Activated CD8-positive, alpha-beta memory T cell treated with anti-CD3 and anti-CD28 coated beads, Interleukin-2, amount 50 U/mL, for 4 hours (primary cell): ENCODE measurements around the gene ARHGEF3.

Source experiments
- DNase-seq: peaks from one replicate; pipeline ENCODE4 v3.0.0-alpha.2; 2020

Gene ARHGEF3, protein sequence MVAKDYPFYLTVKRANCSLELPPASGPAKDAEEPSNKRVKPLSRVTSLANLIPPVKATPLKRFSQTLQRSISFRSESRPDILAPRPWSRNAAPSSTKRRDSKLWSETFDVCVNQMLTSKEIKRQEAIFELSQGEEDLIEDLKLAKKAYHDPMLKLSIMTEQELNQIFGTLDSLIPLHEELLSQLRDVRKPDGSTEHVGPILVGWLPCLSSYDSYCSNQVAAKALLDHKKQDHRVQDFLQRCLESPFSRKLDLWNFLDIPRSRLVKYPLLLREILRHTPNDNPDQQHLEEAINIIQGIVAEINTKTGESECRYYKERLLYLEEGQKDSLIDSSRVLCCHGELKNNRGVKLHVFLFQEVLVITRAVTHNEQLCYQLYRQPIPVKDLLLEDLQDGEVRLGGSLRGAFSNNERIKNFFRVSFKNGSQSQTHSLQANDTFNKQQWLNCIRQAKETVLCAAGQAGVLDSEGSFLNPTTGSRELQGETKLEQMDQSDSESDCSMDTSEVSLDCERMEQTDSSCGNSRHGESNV

DNA sequence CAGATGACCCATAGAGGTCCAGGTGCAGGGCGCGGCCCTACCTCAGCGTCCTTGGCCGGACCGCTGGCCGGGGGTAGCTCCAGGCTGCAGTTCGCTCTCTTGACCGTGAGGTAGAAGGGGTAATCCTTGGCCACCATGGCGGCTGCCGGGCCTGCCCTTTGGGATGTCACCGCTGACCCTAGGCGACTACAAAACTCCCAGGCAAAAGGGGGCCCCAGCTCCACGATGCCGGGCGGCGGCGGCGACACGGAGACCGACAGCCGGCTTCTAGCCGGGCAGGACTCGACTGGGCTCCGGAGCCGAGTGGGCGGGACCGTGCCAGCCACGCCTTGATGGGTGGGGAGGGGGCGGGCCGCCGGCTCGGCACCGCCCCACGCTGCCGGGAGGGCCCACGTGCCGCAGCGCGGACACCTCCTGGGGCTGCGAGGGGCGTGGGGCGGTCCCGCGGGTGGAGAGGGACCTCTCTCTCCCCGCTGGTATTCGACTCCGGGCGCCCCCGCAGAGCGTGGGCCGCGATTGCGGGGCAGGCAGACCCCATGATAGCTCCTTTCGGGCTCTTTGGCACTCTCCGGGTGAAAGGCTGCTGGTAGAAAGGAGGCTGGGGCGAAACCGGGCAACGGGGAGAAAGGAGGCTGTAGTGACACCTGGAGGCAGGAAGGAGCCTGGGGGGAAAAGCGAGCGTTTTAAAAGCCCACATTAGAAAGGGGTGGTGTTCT lies at the start of gene ARHGEF3:
Gene ARHGEF3, minus strand, starts transcription at position 288 of the 716 bp plus-strand sequence. Its CDS starts 151 bp downstream, at position 137.
- peak; percentile 90 for DNase-seq

DNA sequence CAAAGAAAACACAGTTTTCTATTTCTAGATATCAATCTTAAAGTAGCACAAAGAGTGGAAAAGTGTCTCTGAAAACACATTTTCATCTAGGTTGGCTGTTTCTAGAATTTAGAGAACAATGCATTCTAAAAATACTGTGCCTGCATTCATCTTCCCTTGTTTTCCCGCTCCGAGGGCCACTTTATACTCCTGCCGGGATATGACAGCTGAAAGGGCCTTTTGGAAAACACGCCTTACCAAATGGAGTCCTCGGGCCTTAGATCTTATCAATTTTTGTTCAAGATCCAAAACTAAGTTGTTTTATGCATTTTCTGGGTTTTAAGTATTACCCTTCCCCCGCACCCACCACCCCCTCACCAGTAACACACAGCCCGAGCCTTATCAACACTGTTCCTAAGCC lies 47.9 kb upstream of the ARHGEF3 start:
- DNase-seq = no peak

DNA sequence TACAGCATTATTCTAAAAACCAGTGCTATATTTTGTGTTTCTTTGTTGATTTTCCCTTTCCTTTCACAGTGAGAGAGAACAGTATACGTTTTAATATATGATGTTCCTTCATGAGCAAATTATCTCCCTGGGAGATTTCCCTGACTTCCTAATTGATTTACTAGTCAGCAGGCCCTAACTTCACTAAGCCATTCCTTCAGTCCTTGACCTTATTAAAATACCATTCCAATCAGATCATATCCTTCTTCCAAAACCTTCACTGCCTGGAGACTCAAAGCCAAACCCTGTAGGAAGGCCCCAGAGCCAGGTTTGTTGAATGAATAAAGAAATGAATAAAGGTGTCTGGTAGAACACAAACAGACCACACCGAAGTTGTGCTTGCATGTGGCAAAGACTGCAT lies 43.8 kb upstream of the ARHGEF3 start:
- no peak for DNase-seq

DNA sequence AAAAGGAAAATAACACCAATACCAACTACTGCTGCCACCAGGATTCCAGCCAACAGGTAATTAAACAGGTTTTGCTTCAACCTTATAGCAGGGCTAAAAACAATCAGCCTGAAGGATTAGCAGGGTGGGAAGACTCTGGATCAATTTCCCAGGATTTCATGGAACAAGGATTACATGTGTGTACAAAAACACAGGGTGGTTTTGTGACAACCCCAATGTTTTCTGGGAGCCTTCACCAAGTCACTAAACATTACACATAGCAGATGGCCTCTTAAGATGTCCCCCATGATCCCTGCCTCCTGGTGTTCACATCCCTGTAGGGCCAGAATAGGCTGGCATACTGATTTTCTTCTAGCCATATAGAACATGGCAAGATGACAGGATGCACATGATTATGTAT lies 42.8 kb upstream of the ARHGEF3 start:
- no peak for DNase-seq

DNA sequence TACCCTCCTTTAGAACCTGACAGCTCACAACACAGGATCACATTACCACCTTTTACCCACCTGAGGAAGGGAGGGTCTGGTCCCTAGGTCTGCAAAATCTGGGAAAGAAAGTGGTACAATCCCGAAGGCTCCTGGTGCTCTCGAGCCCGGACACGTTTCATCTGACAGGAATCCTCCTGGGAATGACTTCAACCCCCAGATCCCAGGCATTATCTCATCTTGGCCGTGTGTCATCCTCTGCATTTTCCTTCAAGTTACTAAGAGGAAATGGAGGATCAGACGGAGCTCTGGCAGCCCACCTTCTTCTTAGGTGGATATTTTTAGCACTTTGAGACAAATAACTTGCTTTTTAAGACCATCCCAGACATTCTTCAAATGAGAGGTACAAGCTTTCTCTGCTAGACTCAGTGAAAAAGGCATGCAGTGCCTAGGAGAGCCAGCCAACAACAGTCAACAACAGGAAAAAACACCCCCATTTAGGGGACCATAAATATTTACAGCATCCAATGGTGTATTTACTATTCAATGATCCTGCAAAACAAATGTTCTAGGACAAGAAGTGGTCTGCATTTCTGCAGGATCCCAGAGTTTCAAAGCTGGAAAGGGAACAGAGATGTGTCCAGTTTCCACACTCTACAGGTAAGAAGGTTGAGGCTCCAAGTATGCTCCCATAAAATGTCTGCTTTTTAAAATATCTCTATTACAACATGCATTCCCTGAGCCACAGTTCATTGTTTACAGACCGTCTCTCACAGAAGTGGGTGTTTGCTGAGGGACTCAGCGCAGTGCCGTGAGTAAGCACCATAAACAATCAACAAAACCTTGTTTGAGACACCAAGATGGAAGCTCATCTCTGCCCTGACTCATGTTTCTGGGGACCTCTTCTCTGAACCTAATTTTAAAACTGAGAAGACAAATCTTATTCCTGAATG lies 38.3 kb upstream of the ARHGEF3 start:
- DNase-seq = no peak

DNA sequence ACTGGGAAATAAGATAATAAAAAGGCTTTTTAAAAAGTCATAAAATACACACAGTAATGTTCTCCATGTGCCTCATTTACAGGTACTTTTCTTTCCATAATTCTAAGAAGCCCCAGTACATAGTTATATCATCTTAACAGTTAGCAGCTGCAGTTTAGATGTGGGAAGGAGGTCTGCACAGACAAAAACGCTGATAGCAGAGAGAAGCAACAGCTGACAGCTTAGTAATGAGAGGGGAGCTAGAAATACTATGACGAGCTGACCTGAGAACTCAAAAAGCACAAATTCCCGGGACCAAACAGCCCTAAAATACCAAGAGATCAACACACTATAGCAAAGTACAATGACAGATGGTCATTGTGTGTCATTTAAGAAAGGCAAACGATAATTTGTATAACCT lies 36.7 kb upstream of the ARHGEF3 start:
- DNase-seq = no peak

DNA sequence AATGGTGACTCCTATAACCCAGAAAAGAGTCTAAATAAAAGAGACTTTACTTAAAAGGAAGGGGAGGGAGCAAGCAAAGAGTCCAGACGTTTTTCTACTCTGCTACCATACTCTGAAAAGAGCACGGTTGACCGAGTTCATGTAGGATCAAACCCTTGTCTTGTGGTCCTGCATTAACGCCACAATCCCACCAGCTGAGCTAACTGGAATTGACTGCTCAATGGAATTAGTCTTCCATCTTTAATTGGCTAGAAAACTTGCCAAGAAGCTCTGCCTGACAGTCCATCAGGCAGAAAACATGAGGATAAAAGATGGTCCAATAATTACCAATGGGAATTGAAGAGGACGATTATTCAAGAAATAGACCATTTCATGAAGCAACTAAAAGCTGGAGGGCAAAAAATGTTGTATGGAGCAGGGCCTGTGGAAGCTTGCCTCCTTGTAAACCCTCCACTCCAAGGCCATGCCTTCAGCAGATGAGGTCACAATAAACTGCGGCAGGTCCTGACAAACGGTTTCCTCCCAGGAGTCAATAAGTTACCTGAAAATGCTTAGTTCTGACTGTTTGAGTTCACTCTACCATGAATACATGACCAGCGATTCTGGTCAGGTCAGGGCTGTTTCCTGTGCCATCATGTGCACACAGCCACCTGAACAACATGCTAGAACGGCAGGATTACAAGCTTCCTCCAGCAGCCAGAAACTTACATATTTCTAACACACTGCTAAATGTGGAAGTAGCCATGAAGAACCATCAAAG lies 35.6 kb upstream of the ARHGEF3 start:
- DNase-seq = no peak

DNA sequence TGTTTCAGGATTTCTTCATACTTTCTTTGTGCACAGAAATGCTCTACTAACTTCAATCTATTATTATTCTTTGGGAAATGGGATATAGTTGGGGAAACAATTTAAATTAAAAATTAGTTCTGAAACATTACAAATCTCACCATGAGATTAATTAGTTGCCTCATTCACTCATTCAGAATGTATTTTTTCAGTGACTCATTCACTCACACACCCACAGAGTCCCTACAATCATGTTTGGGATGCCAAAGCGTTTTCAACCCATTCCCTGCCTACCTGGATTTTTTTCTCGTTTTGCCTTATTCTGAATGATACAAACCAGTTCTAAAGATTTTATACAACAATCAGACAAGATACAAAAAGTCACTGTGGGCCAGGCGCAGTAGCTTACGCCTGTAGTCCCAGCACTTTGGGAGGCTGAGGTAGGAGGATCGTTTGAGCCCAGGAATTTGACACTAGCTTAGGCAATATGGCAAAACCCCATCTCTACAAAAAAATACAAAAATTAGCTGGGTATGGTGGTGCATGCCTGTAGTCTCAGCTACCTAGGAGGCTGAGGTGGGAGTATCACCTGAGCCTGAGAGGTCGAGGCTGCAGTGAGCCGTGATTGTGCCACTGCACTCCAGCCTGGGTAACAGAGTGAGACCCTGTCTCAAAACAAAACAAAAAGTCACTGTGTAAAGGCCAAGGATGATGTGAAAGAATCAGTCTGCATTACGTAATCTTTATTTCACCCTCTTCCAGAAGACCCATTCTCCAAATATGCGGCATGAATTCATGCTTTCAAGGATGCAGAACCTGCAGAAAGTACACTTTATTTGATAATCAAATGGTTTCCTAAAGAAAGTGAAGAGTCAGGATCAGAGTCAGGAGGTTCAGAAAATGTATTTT lies 34.8 kb upstream of the ARHGEF3 start:
- no peak for DNase-seq

DNA sequence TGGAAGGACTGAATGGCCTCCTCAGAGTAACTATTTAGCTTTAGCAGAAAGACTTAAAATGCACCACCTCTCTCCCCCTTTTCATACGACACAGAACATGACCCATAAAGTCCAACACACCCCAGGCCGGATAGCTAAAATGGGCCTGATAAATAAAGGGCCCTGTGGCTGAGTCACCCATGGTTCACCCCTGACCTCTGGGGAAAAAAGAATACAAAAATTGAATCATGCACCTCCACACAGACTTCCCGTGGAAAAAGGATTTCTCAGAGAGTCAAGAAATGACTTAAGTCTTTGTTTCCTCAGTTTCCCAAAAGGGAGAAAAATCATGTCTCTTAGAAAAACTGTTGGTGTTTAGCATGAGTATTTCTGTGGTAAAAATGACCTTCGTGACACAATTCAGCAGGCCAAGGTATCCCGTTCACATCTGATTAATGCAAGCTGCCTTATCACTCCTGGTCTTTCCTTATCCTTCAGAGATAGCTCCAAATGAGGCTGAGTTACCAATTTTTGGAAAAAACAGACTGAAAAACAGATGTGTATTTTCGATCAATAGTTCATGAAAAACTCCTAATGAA lies 34.0 kb upstream of the ARHGEF3 start:
- no peak for DNase-seq

DNA sequence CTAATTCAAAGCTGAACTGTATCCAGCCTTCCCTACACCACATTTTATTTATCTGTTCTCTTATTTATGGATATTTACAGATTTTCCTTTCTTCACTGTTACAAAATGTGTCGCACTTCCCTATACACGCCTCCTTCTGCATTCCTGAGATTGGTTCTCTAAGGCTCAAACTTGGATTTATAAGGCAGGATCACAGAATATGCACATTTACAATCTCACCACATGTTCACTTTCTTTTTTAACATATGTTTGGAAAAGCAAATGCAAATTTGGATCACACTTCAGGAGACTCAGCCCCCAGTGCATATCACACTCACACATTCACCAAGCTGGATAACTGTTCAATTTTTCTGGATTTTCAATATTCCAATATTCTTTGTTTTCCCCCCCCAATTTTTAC lies 31.8 kb upstream of the ARHGEF3 start:
- no peak for DNase-seq

DNA sequence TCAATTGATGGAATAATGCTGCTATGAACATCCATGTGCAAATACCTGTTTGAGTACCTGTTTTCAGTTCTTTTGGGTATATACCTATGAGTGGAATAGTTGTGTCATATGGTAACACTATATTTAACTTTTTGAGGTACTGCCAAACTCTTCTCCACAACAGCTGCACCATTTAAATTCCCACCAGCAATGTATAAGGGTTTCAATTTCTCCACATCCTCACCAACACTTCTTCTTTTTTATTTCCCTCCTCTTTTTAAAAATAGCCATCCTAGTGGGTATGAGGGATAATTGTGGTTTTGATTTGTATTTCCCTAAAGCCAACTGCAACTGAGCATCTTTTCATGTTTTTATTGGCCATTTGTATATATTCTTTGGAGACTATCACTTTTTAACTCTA lies 31.3 kb upstream of the ARHGEF3 start:
- DNase-seq = no peak

DNA sequence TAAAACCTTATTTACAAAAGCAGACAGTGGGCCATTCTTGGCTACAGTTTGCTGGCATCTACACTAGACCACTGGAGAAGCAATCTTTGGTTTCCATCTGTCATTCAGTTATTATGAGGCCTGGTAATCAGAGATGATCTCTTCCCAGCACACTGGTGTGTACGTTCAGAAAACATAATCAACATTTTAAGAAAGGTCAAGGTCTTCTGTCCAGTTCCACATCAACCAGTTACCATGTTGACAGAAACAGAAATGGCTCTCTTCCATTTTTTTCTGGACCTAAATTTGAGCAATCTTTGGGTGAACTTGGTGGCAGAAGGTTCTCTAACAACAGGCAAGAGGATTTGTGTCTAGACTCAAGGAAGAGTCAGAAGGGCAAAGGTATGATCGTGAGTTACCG lies 29.8 kb upstream of the ARHGEF3 start:
- no peak for DNase-seq

DNA sequence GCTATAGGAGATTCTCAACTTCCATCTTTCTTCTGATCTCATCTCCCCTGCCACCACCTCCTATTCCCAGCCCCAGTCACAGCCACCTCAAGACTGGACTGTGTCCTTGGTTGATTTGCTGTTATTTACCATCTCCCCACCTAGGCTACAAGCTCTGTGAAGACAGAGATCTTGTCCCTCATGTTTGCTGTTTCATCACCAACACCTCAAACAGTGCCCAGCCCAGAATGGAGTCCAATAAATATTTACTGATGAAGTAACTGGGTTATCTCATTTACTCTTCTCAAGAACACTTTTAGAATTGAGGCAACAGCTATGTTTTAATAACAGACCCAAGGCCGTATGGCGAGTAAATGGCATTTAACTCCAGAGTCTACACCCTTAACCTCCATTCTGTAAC lies 29.1 kb upstream of the ARHGEF3 start:
- DNase-seq = no peak

DNA sequence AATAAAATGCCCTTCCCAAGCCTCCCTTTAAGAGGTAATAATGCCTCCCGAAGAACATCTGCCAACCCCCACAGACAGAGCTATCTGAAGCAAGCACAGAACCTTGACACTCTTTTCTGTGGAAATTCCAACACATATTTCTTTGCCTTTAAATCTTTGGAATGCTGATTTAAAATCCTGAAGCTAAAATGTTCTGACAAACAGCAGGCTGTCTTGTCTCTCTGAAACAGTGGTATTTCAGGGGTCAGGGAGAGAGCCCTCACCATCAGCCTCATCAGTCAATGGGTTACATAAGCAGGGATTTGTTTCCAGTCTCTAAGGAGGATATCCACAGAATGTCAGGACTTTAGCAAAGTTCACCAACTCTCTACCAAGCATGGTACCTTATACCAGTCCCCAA lies 27.8 kb upstream of the ARHGEF3 start:
- DNase-seq = no peak

DNA sequence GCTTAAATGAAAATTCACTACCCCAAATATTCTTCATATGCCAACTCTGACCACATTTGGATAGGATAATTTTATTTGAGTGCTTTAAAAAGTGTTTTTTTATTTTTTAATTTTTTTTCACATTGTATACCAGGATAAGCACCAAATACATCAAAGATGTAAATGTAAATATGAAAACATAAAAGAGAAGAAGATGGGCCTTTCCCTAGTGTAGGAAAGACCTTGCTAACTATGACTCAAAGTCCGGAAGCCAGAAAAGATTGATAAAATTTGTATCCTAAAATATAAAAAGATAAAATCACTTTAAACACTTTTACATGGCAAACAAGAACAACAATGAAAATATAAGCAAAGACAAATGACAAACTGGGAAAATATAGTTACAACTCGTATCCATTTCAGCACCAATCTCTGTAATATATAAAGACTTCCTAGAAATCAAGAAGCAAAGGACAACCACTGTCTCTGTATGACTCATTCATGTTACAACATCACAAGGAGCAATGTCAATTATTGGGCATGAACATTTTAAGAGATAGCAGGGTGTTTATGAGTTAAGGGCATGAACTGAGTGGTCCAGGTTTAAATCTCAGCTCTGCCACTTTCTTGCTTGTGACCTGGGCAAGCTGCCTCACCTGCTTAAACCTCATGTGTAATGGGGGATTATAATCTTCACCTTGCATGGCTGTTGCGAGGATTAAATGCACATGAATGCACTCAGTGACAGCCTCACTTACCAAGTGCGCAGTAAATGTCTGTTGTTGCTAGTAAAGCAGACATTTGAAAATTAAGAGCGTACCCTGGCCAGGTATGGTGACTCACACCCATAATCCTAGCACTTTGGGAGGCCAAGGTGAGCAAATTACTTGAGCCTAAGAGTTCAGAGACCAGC lies 25.3 kb upstream of the ARHGEF3 start:
- DNase-seq = no peak

DNA sequence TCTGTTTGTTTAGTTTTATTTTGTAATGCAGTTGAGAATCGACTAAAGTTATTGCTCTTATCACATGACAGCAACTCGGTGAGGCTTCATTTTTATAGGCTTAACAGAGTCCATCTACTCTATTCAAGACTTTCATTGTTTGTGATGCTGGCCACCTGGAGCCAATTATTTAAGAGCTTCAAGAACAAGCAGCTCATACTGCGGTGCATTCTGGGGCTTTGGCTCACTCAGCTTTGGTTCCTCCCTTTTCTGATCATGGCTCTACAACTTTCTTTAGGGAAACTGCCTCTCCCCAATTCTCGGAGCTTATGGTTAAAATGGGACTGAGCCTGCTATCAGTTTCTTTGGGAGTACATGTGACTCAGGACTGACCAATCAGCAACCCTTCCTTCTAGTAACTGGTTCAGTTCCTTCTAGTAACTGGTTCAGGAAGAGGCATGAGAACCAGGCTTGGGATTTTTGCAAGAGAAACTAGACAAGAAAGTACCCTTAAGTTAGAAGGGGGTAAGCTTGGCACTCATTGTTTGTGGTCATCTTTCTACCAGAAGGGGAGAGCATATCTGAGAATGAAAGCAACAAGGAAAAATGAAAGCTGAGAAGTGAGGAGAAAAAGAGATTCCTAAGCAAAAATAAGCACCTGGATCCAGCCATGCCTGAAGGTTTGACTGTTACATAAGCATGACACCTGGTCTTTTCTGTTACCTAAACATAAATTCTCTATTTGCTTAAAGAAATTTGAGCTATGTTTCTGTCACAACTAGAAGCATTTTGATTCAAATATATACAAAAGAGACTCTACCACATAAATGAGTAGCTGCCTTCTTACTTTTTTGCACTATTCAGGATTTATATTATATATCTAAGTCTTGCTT lies 24.1 kb upstream of the ARHGEF3 start:
- no peak for DNase-seq

DNA sequence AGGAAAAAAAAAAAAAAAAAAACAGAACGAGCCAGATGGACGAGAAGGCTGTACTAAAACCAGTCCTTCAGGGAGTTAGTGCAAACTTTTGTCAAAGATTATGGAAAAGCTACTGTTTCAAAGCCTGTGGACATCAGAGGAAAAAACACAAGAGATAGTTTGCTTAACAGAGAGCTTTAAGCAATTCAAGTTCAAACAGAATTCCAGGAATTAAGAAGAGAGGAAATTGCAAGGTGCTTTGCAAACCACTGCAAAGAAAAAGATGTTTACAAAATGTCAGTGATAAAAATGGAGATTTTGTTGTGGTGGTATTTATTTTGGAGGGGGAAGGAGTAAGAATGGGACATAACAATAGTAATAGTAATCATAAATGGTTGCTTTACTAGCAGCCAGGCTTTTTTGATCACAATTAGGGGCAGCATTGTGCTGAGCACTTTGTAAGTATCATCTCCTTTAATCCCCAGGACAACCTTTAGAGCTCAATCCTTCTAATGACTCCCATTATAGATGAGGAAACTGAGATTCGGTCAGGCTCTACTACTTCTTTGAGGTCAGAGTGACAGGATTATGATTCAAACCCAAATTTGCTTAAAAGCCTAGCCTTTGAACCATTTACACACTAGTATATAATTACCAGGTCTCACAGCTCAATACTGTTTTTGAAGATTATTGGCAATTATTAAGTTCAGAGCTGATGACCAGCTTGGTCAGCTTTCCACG lies 22.4 kb upstream of the ARHGEF3 start:
- DNase-seq = no peak

DNA sequence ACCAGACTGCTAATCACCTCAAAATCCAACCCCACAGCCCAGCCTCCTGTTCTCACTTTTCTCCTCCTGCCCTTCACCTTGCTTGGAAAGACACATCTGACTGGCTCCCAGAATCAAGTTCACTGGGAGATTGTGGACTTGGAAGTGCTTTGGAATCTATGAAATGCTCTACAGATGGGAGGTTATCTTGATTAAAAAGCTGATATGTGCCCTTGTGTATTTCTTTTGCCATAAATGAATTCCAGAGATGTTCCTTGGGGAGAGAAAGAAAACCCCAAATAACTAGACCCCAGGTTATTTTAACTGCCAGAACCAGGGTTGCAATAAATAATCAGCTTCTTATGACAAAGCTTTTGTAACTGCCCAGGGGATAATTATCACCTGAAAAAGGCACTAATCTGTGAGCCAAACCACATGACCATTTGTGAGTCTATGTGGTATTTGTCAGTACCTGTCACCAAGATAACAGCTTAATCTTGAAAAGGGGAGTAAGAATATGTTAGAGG lies 21.7 kb upstream of the ARHGEF3 start:
- DNase-seq = no peak
